Measurements from ENCODE around the gene CELF2. TPM values are rescaled to one million over a fixed set of nuclear protein-coding genes. Genes with fewer than 3 reads are reported as not detected.

CELF2 gene
- total RNA-seq, 1 donor from 2014 or later = 14.4 TPM

DNA sequence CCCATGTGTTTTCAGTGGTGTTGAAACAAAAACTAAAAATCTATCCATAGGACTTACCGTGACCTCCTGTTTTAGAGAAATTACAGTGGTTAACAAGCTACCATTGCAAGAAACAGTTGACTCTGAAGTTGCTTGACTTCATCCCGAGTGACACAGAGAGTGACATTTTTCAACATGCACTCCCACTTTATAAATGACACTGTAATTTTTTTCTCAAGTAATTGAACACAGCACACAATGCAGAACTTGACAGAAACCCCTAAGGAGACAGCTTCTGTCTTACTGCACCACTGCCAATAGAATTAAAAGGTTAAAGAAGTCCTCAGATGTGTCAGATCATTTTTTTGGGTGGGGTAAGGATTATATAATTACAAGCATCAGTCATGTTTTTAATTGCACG is 246.1 kb downstream of the CELF2 start:
- Mint-ChIP-seq H3K4me3 (no peak overlapping the region), H3K36me3 (no peaks in the 10 kb centered on the region), H3K9me3 (no peaks in the 10 kb centered on the region), H3K27ac (no peak overlapping the region), H3K4me1 (ENCODE audit: unreplicated experiment) (peaks cover 27% of the 10 kb centered on the region), H3K27me3 (peaks cover 52% of the 10 kb centered on the region)
- no peak for DNase-seq (ENCODE audit: extremely low spot score, unreplicated experiment)
- no peak for TF ChIP-seq CTCF (conservative IDR thresholded peaks at IDR 0.05)

GRCh38 chr10:11264296-11265048 is 246.8 kb downstream of the CELF2 start:
- TF ChIP-seq CTCF (conservative IDR thresholded peaks at IDR 0.05) = no peak
- Mint-ChIP-seq H3K27ac (no peak overlapping the region), H3K9me3 (no peaks in the 10 kb centered on the region), H3K4me1 (ENCODE audit: unreplicated experiment) (peaks cover 27% of the 10 kb centered on the region), H3K36me3 (no peaks in the 10 kb centered on the region), H3K4me3 (no peak overlapping the region), H3K27me3 (peaks cover 54% of the 10 kb centered on the region)
- DNase-seq (ENCODE audit: extremely low spot score, unreplicated experiment) = no peak

GRCh38 chr10:11265484-11265883 is 247.8 kb downstream of the CELF2 start:
- Mint-ChIP-seq H3K4me3 (no peak overlapping the region), H3K27ac (no peak overlapping the region), H3K9me3 (no peaks in the 10 kb centered on the region), H3K27me3 (peaks cover 54% of the 10 kb centered on the region), H3K4me1 (ENCODE audit: unreplicated experiment) (peaks cover 29% of the 10 kb centered on the region), H3K36me3 (no peaks in the 10 kb centered on the region)
- TF ChIP-seq CTCF (conservative IDR thresholded peaks at IDR 0.05) = no peak
- DNase-seq (ENCODE audit: extremely low spot score, unreplicated experiment) = no peak

DNA sequence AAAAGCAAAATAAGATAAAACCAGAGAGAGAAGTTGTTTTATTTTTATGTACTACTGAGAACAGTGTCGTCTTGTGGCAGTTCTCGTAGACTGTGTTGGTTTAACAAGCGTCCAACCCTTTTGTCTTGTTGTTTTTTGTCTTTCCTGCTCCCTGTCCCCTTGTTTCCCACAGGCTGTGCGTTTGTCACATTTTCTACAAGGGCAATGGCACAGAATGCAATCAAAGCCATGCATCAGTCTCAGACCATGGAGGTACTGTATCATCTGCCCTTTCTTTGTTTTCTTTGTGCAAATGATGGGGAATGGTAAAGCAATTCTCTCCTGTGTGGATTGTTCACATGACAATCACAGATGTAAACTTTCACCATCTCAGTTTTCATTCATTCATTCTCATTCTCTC is 248.8 kb downstream of the CELF2 start:
- Mint-ChIP-seq H3K27me3 (peaks cover 63% of the 10 kb centered on the region), H3K4me1 (ENCODE audit: unreplicated experiment) (peaks cover 30% of the 10 kb centered on the region), H3K9me3 (no peaks in the 10 kb centered on the region), H3K27ac (no peak overlapping the region), H3K4me3 (no peak overlapping the region), H3K36me3 (no peaks in the 10 kb centered on the region)
- no peak for TF ChIP-seq CTCF (conservative IDR thresholded peaks at IDR 0.05)
- DNase-seq (ENCODE audit: extremely low spot score, unreplicated experiment) = no peak

DNA sequence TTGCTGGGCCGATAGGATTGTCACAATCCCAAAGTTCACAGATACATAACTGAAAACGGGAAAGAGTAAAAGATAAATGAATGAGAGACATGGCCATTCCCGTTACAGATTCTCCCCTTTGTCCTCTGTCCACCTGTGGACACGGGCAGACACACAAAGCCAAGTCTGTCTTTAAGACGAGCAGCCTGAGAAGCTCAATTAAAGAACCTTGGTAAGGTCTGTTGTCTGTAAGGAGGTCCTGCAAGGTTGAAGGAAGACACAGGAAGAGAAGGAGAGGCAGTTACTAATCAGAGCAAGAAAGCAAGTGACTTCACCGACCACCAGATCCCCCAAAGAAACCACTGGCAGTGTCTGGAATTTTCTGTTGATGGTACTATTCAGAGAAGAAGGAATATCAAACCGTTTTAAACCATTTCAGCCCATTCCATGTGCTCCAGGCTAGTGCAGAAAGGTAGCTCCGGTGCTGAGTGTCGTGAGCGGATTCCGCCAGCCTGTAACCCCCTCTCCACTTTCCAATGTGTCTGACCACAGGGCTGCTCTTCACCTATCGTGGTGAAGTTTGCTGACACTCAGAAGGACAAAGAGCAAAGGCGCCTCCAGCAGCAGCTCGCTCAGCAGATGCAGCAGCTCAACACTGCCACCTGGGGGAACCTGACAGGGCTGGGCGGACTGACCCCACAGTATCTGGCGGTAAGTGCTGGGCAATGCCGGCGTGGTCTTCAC is 252.6 kb downstream of the CELF2 start:
- no peak overlapping the region for H3K27ac Mint-ChIP-seq
- H3K4me3 Mint-ChIP-seq = peak overlapping the region; percentile 21

More for the DNA sequence above, 252.6 kb downstream of the CELF2 start:
- DNase-seq (ENCODE audit: extremely low spot score, unreplicated experiment) = peak; percentile 83
- peak; percentile 95 for TF ChIP-seq CTCF (conservative IDR thresholded peaks at IDR 0.05)
- H3K9me3 Mint-ChIP-seq = no peaks in the 10 kb centered on the region
- peaks cover 70% of the 10 kb centered on the region for H3K27me3 Mint-ChIP-seq
- no peaks in the 10 kb centered on the region for H3K36me3 Mint-ChIP-seq
- peaks cover 13% of the 10 kb centered on the region for H3K4me1 Mint-ChIP-seq (ENCODE audit: unreplicated experiment)

All from type B pancreatic cell (in vitro differentiated cells).